Suprapubic skin (tissue), 4 donors: Measurements from ENCODE around the gene MTMR3.

Source experiments
- CTCF ChIP-seq, 2 donors: fragments of 200-600 bp in 1 of 2; fragments of 450-650 bp in 1 of 2; sonication (generic) in 1 of 2; IDR thresholded peaks; one replicate each; pipeline ENCODE4 v1.5.1; 2016 to 2019; ENCODE audit warnings: antibody characterized with exemption in 2 of 2, mild to moderate bottlenecking in 1 of 2, moderate library complexity in 1 of 2
- EP300 ChIP-seq: sonication (generic); formaldehyde crosslinking; IDR thresholded peaks from one replicate; pipeline ENCODE4 v1.6.1; 2017; ENCODE audit warnings: antibody characterized with exemption
- POLR2A ChIP-seq, 2 donors: fragments of 450-650 bp; IDR thresholded peaks; one replicate each; pipeline ENCODE4 v1.6.1; 2017; ENCODE audit warnings: antibody characterized with exemption in 2 of 2, mild to moderate bottlenecking in 2 of 2, moderate library complexity in 2 of 2
- POLR2AphosphoS5 ChIP-seq, 3 donors: sonication (generic); formaldehyde crosslinking; IDR thresholded peaks; one replicate each; pipeline ENCODE4 v1.6.1; 2017; ENCODE audit warnings: antibody characterized with exemption in 3 of 3

- TF ChIP-seq EP300, result no peak
- no peak for TF ChIP-seq CTCF (IDR thresholded peaks at IDR 0.05)
- no peak for TF ChIP-seq POLR2A (IDR thresholded peaks at IDR 0.05)
- TF ChIP-seq POLR2AphosphoS5 (IDR thresholded peaks at IDR 0.05), result no peak
These were observed 2.6 kb downstream of the MTMR3 start for GRCh38 chr22:29885610-29886009.
